Left kidney (tissue), 8 donors: ENCODE measurements around the gene FAR2. TPM values are rescaled to one million over a fixed set of nuclear protein-coding genes. Genes with fewer than 3 reads are reported as not detected.
"Not testable (repeated sequence)": the region's sequence is repeated elsewhere in the genome, so short reads cannot be mapped to it uniquely, and the experiment has no call there.

Experiments
- DNase-seq: peaks from one replicate; pipeline ENCODE4 v3.0.0-alpha.2; 2013
- long read RNA-seq, 8 donors: transcript quantifications; one replicate each; lab custom pipeline, GENCODE V29; 2026
- polyA plus RNA-seq: library from polyadenylated mRNA; unstranded; fragments of 120-200 nt; gene quantifications from one replicate; pipeline ENCODE4 v1.2.1, GENCODE V29; 2013; ENCODE audit not compliant: insufficient read length

The FAR2 gene
- 42.1 TPM for polyA plus RNA-seq
- long read RNA-seq, donor 1, transcript FAR2-202 (12 exons, 3,616 nt): major isoform, 5 of 78 reads
- long read RNA-seq, donor 1, partial matches to known transcripts: 42 of 78 reads
- long read RNA-seq, donor 1, other reads (novel, unspliced or antisense): 31 of 78 reads
- long read RNA-seq, donor 2, transcript FAR2-202 (12 exons, 3,616 nt): major isoform, 6 of 6 reads
- long read RNA-seq, donor 2, partial matches to known transcripts: 0 of 6 reads
- long read RNA-seq, donor 2, other reads (novel, unspliced or antisense): 0 of 6 reads
- long read RNA-seq, donor 3, partial matches to known transcripts: 53 of 86 reads
- long read RNA-seq, donor 3, other reads (novel, unspliced or antisense): 30 of 86 reads
- long read RNA-seq, donor 4: 0 reads
- long read RNA-seq, donor 5, transcript FAR2-202 (12 exons, 3,616 nt): major isoform, 8 of 18 reads
- long read RNA-seq, donor 5, partial matches to known transcripts: 10 of 18 reads
- long read RNA-seq, donor 5, other reads (novel, unspliced or antisense): 0 of 18 reads
- long read RNA-seq, donor 6, transcript FAR2-202 (12 exons, 3,616 nt): major isoform, 5 of 11 reads
- long read RNA-seq, donor 6, partial matches to known transcripts: 5 of 11 reads
- long read RNA-seq, donor 6, other reads (novel, unspliced or antisense): 0 of 11 reads
- long read RNA-seq, donor 7, transcript FAR2-202 (12 exons, 3,616 nt): major isoform, 7 of 22 reads
- long read RNA-seq, donor 7, partial matches to known transcripts: 15 of 22 reads
- long read RNA-seq, donor 7, other reads (novel, unspliced or antisense): 0 of 22 reads
- long read RNA-seq, donor 8, partial matches to known transcripts: 0 of 4 reads
- long read RNA-seq, donor 8, other reads (novel, unspliced or antisense): 0 of 4 reads

GRCh38 chr12:29148911-29149690 is at the start of gene FAR2:
TSS of gene FAR2 (plus strand) at chr12:29149278. CDS start at chr12:29270450, 121,172 bp downstream.
- DNase-seq: peak; percentile 50

- DNase-seq: no peak
These were observed 46.3 kb upstream of the FAR2 start for GRCh38 chr12:29102741-29103140.

- no peak for DNase-seq
These were observed 45.5 kb upstream of the FAR2 start for GRCh38 chr12:29103539-29103974.

- no peak for DNase-seq
These were observed 44.6 kb upstream of the FAR2 start for GRCh38 chr12:29104516-29104915.

- DNase-seq: no peak
These were observed 38.3 kb upstream of the FAR2 start for GRCh38 chr12:29110506-29111442.

GRCh38 chr12:29113101-29113500 is 36.0 kb upstream of the FAR2 start:
- DNase-seq: no peak

- peak; percentile 26 for DNase-seq
These were observed 32.7 kb upstream of the FAR2 start for GRCh38 chr12:29116414-29116813.

- no peak for DNase-seq
These were observed 17.5 kb upstream of the FAR2 start for GRCh38 chr12:29131539-29131938.

- DNase-seq: no peak
These were observed 16.8 kb upstream of the FAR2 start for GRCh38 chr12:29132316-29132715.

GRCh38 chr12:29133181-29133580 is 15.9 kb upstream of the FAR2 start:
- DNase-seq: no peak

GRCh38 chr12:29133680-29134079 is 15.4 kb upstream of the FAR2 start:
- no peak for DNase-seq

GRCh38 chr12:29138256-29138655 is 10.8 kb upstream of the FAR2 start:
- DNase-seq: not testable (repeated sequence)

- not testable (repeated sequence) for DNase-seq
These were observed 10.2 kb upstream of the FAR2 start for GRCh38 chr12:29138855-29139254.

- no peak for DNase-seq
These were observed 3.5 kb upstream of the FAR2 start for GRCh38 chr12:29145372-29146170.

- no peak for DNase-seq
These were observed 2.9 kb upstream of the FAR2 start for GRCh38 chr12:29146196-29146595.

GRCh38 chr12:29147731-29148595 is 1.1 kb upstream of the FAR2 start:
- DNase-seq: peak; percentile 20

- no peak for DNase-seq
These were observed 525 bp upstream of the FAR2 start for GRCh38 chr12:29148596-29148910.

GRCh38 chr12:29149691-29150281 is 708 bp downstream of the FAR2 start:
- DNase-seq: peak; percentile 30

- no peak for DNase-seq
These were observed 1.4 kb downstream of the FAR2 start for GRCh38 chr12:29150462-29150861.
